H9 (cell line): ENCODE data around the gene DOCK10. TPM values are rescaled to one million over a fixed set of nuclear protein-coding genes. Genes with fewer than 3 reads are reported as not detected.

Experiments
- DNase-seq: peaks from one replicate; pipeline ENCODE4 v3.0.0-alpha.2; 2017
- H2AFZ ChIP-seq: one replicate; pipeline ENCODE4 v1.6.1; 2013; ENCODE audit warnings: mild to moderate bottlenecking, low read length, control low read depth, moderate library complexity
- H2AK5ac ChIP-seq: 2 replicates; pipeline ENCODE4 v1.6.1; 2013; ENCODE audit warnings: low read length, control low read depth, mixed read lengths; ENCODE audit not compliant: insufficient read length
- H2BK120ac ChIP-seq: one replicate; pipeline ENCODE4 v1.6.1; 2013; ENCODE audit warnings: low read depth, mild to moderate bottlenecking, low read length, control low read depth, inconsistent platforms; ENCODE audit not compliant: poor library complexity, severe bottlenecking
- H2BK12ac ChIP-seq: 2 replicates; pipeline ENCODE4 v1.6.1; 2013; ENCODE audit warnings: low read length, control low read depth, mixed read lengths, low read depth; ENCODE audit not compliant: insufficient read length
- H2BK15ac ChIP-seq: 2 replicates; pipeline ENCODE4 v1.6.1; 2013; ENCODE audit warnings: low read depth, low read length, control low read depth
- H2BK20ac ChIP-seq: one replicate; pipeline ENCODE4 v1.6.1; 2013; ENCODE audit warnings: low read depth, mild to moderate bottlenecking, low read length, control low read depth, inconsistent platforms; ENCODE audit not compliant: poor library complexity, severe bottlenecking
- H2BK5ac ChIP-seq: 2 replicates; pipeline ENCODE4 v1.6.1; 2013; ENCODE audit warnings: low read length, control low read depth, mixed read lengths; ENCODE audit not compliant: insufficient read length
- H3K14ac ChIP-seq: 2 replicates; pipeline ENCODE4 v1.6.1; 2013; ENCODE audit warnings: low read length, control low read depth; ENCODE audit not compliant: insufficient read depth
- H3K18ac ChIP-seq: 2 replicates; pipeline ENCODE4 v1.6.1; 2013; ENCODE audit warnings: low read depth, mild to moderate bottlenecking, mixed read lengths, low read length, control low read depth; ENCODE audit not compliant: insufficient read length
- H3K23ac ChIP-seq: 2 replicates; pipeline ENCODE4 v1.6.1; 2013; ENCODE audit warnings: low read length, control low read depth, mixed read lengths, low read depth; ENCODE audit not compliant: insufficient read length
- H3K23me2 ChIP-seq: 2 replicates; pipeline ENCODE4 v1.6.1; 2013; ENCODE audit warnings: low read depth, mild to moderate bottlenecking, mixed read lengths, low read length, control low read depth; ENCODE audit not compliant: insufficient read length, poor library complexity, severe bottlenecking
- H3K27ac ChIP-seq: 2 replicates; pipeline ENCODE4 v1.5.1; 2013; ENCODE audit warnings: low read length, control low read depth, mixed read lengths, low read depth; ENCODE audit not compliant: insufficient read length
- H3K27me3 ChIP-seq: 2 replicates; pipeline ENCODE4 v1.6.1; 2013; ENCODE audit warnings: low read length, control low read depth, inconsistent platforms; ENCODE audit not compliant: insufficient read depth
- H3K4ac ChIP-seq: 2 replicates; pipeline ENCODE4 v1.6.1; 2013; ENCODE audit warnings: low read depth, mild to moderate bottlenecking, control low read depth, inconsistent platforms, low read length, moderate library complexity
- H3K4me1 ChIP-seq: 2 replicates; pipeline ENCODE4 v1.6.1; 2013; ENCODE audit warnings: low read length, control low read depth, inconsistent platforms; ENCODE audit not compliant: insufficient read depth
- H3K4me2 ChIP-seq: 2 replicates; pipeline ENCODE4 v1.6.1; 2013; ENCODE audit warnings: low read length, control low read depth, mixed read lengths; ENCODE audit not compliant: insufficient read length, insufficient read depth
- H3K56ac ChIP-seq: 2 replicates; pipeline ENCODE4 v1.6.1; 2013; ENCODE audit warnings: low read depth, mild to moderate bottlenecking, mixed read lengths, low read length, control low read depth; ENCODE audit not compliant: insufficient read length
- H3K79me1 ChIP-seq: 2 replicates; pipeline ENCODE4 v1.6.1; 2013; ENCODE audit warnings: low read depth, mild to moderate bottlenecking, moderate library complexity, low read length, control low read depth, inconsistent platforms; ENCODE audit not compliant: insufficient read depth, poor library complexity, severe bottlenecking
- H3K79me2 ChIP-seq: 2 replicates; pipeline ENCODE4 v1.6.1; 2013; ENCODE audit warnings: low read length, control low read depth, inconsistent platforms; ENCODE audit not compliant: insufficient read depth
- H3K9ac ChIP-seq: 2 replicates; pipeline ENCODE4 v1.6.1; 2013; ENCODE audit warnings: low read length, control low read depth, mixed read lengths; ENCODE audit not compliant: insufficient read length; ENCODE audit errors: extremely low read depth
- H3K9me3 ChIP-seq: one replicate; pipeline ENCODE4 v1.6.1; 2013; ENCODE audit warnings: low read depth, low read length, inconsistent platforms; ENCODE audit not compliant: control insufficient read depth
- H3T11ph ChIP-seq: one replicate; pipeline ENCODE4 v1.6.1; 2013; ENCODE audit warnings: mild to moderate bottlenecking, low read length, control low read depth, inconsistent platforms
- H4K20me1 ChIP-seq: one replicate; pipeline ENCODE4 v1.6.1; 2013; ENCODE audit not compliant: control insufficient read depth, insufficient read length, insufficient read depth
- H4K5ac ChIP-seq: 2 replicates; pipeline ENCODE4 v1.6.1; 2013; ENCODE audit warnings: low read depth, mild to moderate bottlenecking, mixed read lengths, low read length, control low read depth; ENCODE audit not compliant: insufficient read length
- H4K8ac ChIP-seq: replicated peaks from 2 replicates; pipeline ENCODE4 v1.6.1; 2013; ENCODE audit warnings: low read length, control low read depth, mixed read lengths, low read depth; ENCODE audit not compliant: insufficient read length
- H4K91ac ChIP-seq: 2 replicates; pipeline ENCODE4 v1.6.1; 2013; ENCODE audit warnings: low read depth, mild to moderate bottlenecking, moderate library complexity, mixed read lengths, low read length, control low read depth; ENCODE audit not compliant: insufficient read length
- H3K27ac Mint-ChIP-seq, 3 experiments: 2 replicates in 2 of 3; 3 replicates in 1 of 3; pipeline ENCODE4 v1.8.0; 2020 to 2021; ENCODE audit warnings: mixed read lengths in 3 of 3, mild to moderate bottlenecking in 1 of 3, moderate library complexity in 1 of 3
- H3K27me3 Mint-ChIP-seq: 2 replicates; pipeline ENCODE4 v1.8.0; 2021; ENCODE audit warnings: low read depth, mild to moderate bottlenecking, moderate library complexity, mixed read lengths
- H3K36me3 Mint-ChIP-seq, 3 experiments: 2 replicates in 2 of 3; 3 replicates in 1 of 3; pipeline ENCODE4 v1.8.0; 2020 to 2021; ENCODE audit warnings: low read depth in 3 of 3, mixed read lengths in 3 of 3; ENCODE audit not compliant: insufficient read depth in 1 of 3
- H3K4me1 Mint-ChIP-seq, 2 experiments: 2 replicates each; pipeline ENCODE4 v1.8.0; 2020; ENCODE audit warnings: mixed read lengths in 2 of 2
- H3K4me3 Mint-ChIP-seq, 2 experiments: 2 replicates in 1 of 2; 3 replicates in 1 of 2; pipeline ENCODE4 v1.8.0; 2020 to 2021; ENCODE audit warnings: mild to moderate bottlenecking in 2 of 2, mixed read lengths in 2 of 2, moderate library complexity in 1 of 2
- H3K9me3 Mint-ChIP-seq, 2 experiments: 2 replicates in 1 of 2; 3 replicates in 1 of 2; pipeline ENCODE4 v1.8.0; 2020; ENCODE audit warnings: mild to moderate bottlenecking in 2 of 2, mixed read lengths in 2 of 2, moderate library complexity in 1 of 2
- CTCF ChIP-seq: fragments of 200-600 bp; sonication (generic); conservative IDR thresholded peaks from 3 replicates; pipeline ENCODE4 v1.8.0; 2021; ENCODE audit warnings: antibody characterized with exemption, mild to moderate bottlenecking
- WGBS: extraction: QIAGEN DNeasy Blood & Tissue Kit; methylation state at CpG from one replicate; pipeline ENCODE4 v1.1.7; 2013; ENCODE audit warnings: missing lambda C conversion rate, low lambda C conversion rate, mixed read lengths; ENCODE audit not compliant: insufficient read length; ENCODE audit errors: extremely low coverage; 5-methylcytosine and 5-hydroxymethylcytosine counted together
- total RNA-seq: library from RNA; stranded (reverse); gene quantifications from 2 replicates; pipeline ENCODE4 v1.2.1, GENCODE V29; 2021

Gene DOCK10
- total RNA-seq, 1 experiment from 2014 or later, result 0.79 TPM

DNA sequence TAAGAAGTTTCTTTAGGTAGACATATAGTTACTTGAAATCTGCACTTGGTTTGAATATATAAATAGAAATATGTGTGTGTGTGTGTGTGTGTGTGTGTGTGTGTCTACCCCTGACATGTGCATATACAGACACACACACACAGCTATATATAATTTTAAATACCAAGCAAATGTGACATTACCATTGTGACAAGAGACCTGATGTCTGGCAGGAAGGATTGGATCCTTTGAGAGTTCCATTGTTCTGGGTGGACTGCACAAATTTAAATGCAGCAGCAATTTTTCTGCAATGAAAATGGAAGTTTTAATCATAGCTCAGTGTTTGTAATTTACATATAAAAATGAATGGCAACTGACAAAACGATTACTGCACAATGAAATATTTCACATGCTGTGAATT lies 238.3 kb downstream of the DOCK10 start:
- H2AK5ac ChIP-seq, result no peak overlapping the region
- H3K27ac Mint-ChIP-seq, result no peak overlapping the region
- H3K79me1 ChIP-seq, result no peaks in the 10 kb centered on the region

More for the DNA sequence above, 238.3 kb downstream of the DOCK10 start:
- WGBS, result no CpG with 5 or more reads among the region's 1 CpG
- H3T11ph ChIP-seq, result no peak overlapping the region
- TF ChIP-seq CTCF, result no peak
- H3K27me3 Mint-ChIP-seq, result no peaks in the 10 kb centered on the region
- no peaks in the 10 kb centered on the region for H3K27me3 ChIP-seq
- no peaks in the 10 kb centered on the region for H3K23me2 ChIP-seq
- H3K4me2 ChIP-seq, result no peak overlapping the region
- H3K36me3 Mint-ChIP-seq, result no peaks in the 10 kb centered on the region
- H3K4me1 Mint-ChIP-seq, result peaks cover 0 to 6% of the 10 kb centered on the region in 2 experiments; a peak in 1 of 4 replicates
- H3K9me3 ChIP-seq, result no peaks in the 10 kb centered on the region
- no peak for DNase-seq
- no peaks in the 10 kb centered on the region for H3K9me3 Mint-ChIP-seq
- H3K56ac ChIP-seq, result no peak overlapping the region
- H2BK20ac ChIP-seq, result no peak overlapping the region
- no peak overlapping the region for H4K5ac ChIP-seq
- H2BK12ac ChIP-seq, result no peak overlapping the region
- no peak overlapping the region for H2BK15ac ChIP-seq
- H3K4ac ChIP-seq, result no peak overlapping the region
- no peak overlapping the region for H3K14ac ChIP-seq
- no peak overlapping the region for H3K18ac ChIP-seq
- H3K79me2 ChIP-seq, result no peaks in the 10 kb centered on the region
- no peak overlapping the region for H4K91ac ChIP-seq
- no peak overlapping the region for H3K4me3 Mint-ChIP-seq
- no peak overlapping the region for H4K8ac ChIP-seq
- no peaks in the 10 kb centered on the region for H3K4me1 ChIP-seq
- H2BK5ac ChIP-seq, result no peak overlapping the region
- no peak overlapping the region for H3K23ac ChIP-seq
- no peak overlapping the region for H3K9ac ChIP-seq
- H3K27ac ChIP-seq, result no peak overlapping the region
- H2BK120ac ChIP-seq, result no peak overlapping the region
- H2AFZ ChIP-seq, result no peak overlapping the region
- H4K20me1 ChIP-seq, result no peaks in the 10 kb centered on the region
